Large intestine (tissue), 3 donors: ENCODE results near the gene MAN1C1. TPM values are rescaled to one million over a fixed set of nuclear protein-coding genes. Genes with fewer than 3 reads are reported as not detected.

ENCODE experiments used
- DNase-seq, 2 donors: peaks; one replicate each; pipeline versions ENCODE4 v3.0.0 to v3.0.0-alpha.2; 2013
- H3K27ac ChIP-seq: one replicate; pipeline ENCODE4 v1.5.1; 2013; ENCODE audit warnings: low read length
- H3K27me3 ChIP-seq: 2 replicates; pipeline ENCODE4 v1.6.1; 2013; ENCODE audit warnings: low read length; ENCODE audit not compliant: control insufficient read depth, insufficient read depth
- H3K36me3 ChIP-seq: 2 replicates; pipeline ENCODE4 v1.6.1; 2013; ENCODE audit warnings: low read length; ENCODE audit not compliant: control insufficient read depth, insufficient read depth
- H3K4me1 ChIP-seq: one replicate; pipeline ENCODE4 v1.6.1; 2013; ENCODE audit warnings: low read length; ENCODE audit not compliant: control insufficient read depth, insufficient read depth
- H3K4me3 ChIP-seq: one replicate; pipeline ENCODE4 v1.5.1; 2013; ENCODE audit warnings: low read length
- H3K9me3 ChIP-seq: one replicate; pipeline ENCODE4 v1.6.1; 2013; ENCODE audit warnings: mild to moderate bottlenecking, low read depth, low read length, moderate library complexity; ENCODE audit not compliant: control insufficient read depth
- WGBS: methylation state at CpG from one replicate; pipeline ENCODE4 v1.1.5; 2013; ENCODE audit warnings: low lambda C conversion rate; ENCODE audit not compliant: insufficient coverage; 5-methylcytosine and 5-hydroxymethylcytosine counted together
- polyA plus RNA-seq: library from polyadenylated mRNA; unstranded; fragments of 120-200 nt; gene quantifications from one replicate; pipeline ENCODE4 v1.2.1, GENCODE V29; 2013

MAN1C1 gene
- polyA plus RNA-seq, 1 donor = 21.2 TPM

- H3K27me3 ChIP-seq = no peaks in the 10 kb centered on the region
- no peak for DNase-seq
- H3K27ac ChIP-seq = no peak overlapping the region
- no peaks in the 10 kb centered on the region for H3K9me3 ChIP-seq
- peak overlapping the region; percentile 55 for H3K4me3 ChIP-seq
- H3K4me1 ChIP-seq = peaks cover 26% of the 10 kb centered on the region
- no CpG with 5 or more reads among the region's 15 CpGs for WGBS
- H3K36me3 ChIP-seq = peaks cover 16% of the 10 kb centered on the region
Observed at GRCh38 chr1:25800703-25801377, 184.2 kb downstream of the MAN1C1 start.

- Histone ChIP-seq H3K4me1 (peaks cover 17% of the 10 kb centered on the region), H3K36me3 (peaks cover 34% of the 10 kb centered on the region), H3K27me3 (no peaks in the 10 kb centered on the region), H3K4me3 (no peak overlapping the region), H3K9me3 (no peaks in the 10 kb centered on the region), H3K27ac (no peak overlapping the region)
- no peak for DNase-seq
- 60% methylated on average over 2 of the region's 6 CpGs for WGBS
Observed at GRCh38 chr1:25802915-25803314, 186.3 kb downstream of the MAN1C1 start.

- H3K27ac ChIP-seq = no peak overlapping the region
- H3K27me3 ChIP-seq = no peaks in the 10 kb centered on the region
- WGBS = 100% methylated on average over 1 of the region's 1 CpG
- H3K4me1 ChIP-seq = peaks cover 17% of the 10 kb centered on the region
- DNase-seq = no peak
- H3K36me3 ChIP-seq = peaks cover 36% of the 10 kb centered on the region
- H3K9me3 ChIP-seq = no peaks in the 10 kb centered on the region
- no peak overlapping the region for H3K4me3 ChIP-seq
Observed at GRCh38 chr1:25803368-25803767, 186.8 kb downstream of the MAN1C1 start.

DNA sequence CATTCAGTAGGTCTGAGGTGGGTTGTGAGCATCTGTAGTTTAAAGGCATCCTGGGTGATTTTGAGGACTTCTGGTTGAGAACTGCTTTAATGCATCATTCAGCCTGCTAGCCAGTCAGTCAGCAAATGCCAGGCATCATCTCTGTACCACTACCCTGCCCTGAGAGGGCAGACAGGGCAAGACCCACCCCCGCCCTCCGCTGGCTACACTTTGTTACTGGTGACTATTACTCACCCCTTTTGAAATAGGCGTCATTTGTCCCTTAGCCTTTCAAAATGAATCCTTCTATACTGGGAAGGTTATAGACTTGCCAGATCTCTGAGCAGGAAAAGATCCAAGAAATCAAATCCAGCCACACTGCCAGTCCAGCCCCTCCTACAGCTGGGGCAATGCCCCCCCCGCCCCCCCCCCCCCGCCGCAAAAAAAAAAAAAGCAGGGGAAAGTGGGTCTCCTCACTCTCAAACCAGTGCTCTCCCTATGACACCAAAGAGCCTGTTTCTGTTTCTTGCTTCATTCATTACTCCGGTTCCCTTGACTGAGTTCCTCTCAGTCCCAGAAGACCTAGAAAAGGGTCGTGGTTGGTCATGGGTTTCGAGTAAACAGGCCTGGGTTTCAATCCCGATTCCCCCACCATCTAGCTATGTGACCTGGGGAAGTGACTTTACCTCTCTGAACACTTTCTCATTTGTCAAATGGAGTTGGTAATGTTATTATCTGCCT, 187.8 kb downstream of the MAN1C1 start:
- WGBS = no CpG with 5 or more reads among the region's 10 CpGs
- H3K36me3 ChIP-seq = peaks cover 44% of the 10 kb centered on the region
- no peak overlapping the region for H3K4me3 ChIP-seq
- no peaks in the 10 kb centered on the region for H3K9me3 ChIP-seq
- no peak for DNase-seq
- no peaks in the 10 kb centered on the region for H3K27me3 ChIP-seq
- no peak overlapping the region for H3K27ac ChIP-seq
- H3K4me1 ChIP-seq = peaks cover 10% of the 10 kb centered on the region

DNA sequence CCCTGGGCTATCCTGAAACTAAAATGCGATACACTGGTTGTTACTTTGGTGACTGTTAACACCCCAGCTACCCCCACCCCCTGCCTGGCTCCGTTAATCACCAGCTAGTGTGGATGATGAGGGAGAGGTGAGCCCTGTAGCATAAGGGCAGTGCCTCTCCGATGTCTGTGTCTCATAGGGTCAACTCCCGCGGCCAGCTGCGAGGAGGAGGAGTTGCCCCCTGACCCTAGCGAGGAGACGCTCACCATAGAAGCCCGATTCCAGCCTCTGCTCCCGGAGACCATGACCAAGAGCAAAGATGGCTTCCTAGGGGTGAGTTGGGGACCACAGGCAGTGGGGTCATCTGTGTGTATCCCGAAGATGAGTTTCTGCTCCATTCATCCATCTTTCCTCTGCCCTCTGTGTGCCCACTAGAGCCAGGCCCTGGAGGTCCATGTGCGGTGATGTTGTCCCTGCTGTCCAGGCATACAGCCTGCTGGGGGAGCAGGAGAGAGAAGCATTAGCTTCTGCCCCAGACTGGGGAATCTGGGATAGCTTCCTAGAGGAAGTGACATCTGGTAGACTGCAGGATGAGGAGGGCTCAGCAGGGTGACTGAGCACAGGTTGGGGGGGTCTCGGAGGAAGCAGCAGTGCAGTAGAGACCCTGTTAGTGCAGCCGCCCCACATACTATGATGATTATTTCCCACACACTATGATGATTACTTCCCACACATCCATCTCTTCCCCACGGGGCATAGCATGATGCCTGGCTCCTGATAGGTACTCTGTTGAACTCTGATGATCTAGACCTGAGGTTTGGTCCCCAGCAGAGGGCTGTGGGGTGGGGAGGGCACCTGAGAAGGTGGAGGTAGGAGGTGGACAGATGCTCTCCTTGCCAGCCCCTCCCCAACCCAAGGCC, 188.6 kb downstream of the MAN1C1 start:
- WGBS = no CpG with 5 or more reads among the region's 15 CpGs
- DNase-seq = no peak
- Histone ChIP-seq H3K4me3 (no peak overlapping the region), H3K36me3 (peaks cover 52% of the 10 kb centered on the region), H3K9me3 (no peaks in the 10 kb centered on the region), H3K27ac (no peak overlapping the region), H3K27me3 (no peaks in the 10 kb centered on the region), H3K4me1 (peaks cover 6% of the 10 kb centered on the region)

GRCh38 chr1:25805863-25806225, 189.3 kb downstream of the MAN1C1 start:
- Histone ChIP-seq H3K4me3 (no peak overlapping the region), H3K36me3 (peaks cover 58% of the 10 kb centered on the region), H3K4me1 (peaks cover 4% of the 10 kb centered on the region), H3K27ac (no peak overlapping the region), H3K27me3 (no peaks in the 10 kb centered on the region), H3K9me3 (no peaks in the 10 kb centered on the region)
- DNase-seq = no peak
- no CpG with 5 or more reads among the region's 3 CpGs for WGBS

DNA sequence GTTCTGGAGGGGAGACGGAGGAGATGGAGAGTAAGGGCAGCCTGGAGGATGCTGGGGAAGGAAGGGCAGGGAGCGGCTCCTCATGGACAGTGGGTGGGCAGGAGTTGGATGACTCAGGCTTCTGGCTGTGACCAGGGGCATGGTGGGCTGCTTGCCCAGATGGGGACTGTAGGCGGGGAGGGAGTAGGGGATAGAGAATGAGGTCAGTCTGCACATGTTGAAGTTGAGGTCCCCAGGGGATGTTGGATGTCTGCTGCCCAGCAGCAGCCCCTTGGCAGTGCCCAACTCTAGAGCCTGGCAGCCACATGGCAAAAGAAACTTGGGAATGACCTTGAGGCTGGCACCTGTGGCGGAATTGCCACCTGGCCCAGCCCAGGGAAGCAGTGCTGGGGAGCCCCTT, 189.8 kb downstream of the MAN1C1 start:
- no peak overlapping the region for H3K4me3 ChIP-seq
- H3K27ac ChIP-seq = no peak overlapping the region
- DNase-seq = no peak
- no peaks in the 10 kb centered on the region for H3K27me3 ChIP-seq
- peaks cover 60% of the 10 kb centered on the region for H3K36me3 ChIP-seq
- H3K9me3 ChIP-seq = no peaks in the 10 kb centered on the region
- no peaks in the 10 kb centered on the region for H3K4me1 ChIP-seq
- WGBS = no CpG with 5 or more reads among the region's 4 CpGs

DNA sequence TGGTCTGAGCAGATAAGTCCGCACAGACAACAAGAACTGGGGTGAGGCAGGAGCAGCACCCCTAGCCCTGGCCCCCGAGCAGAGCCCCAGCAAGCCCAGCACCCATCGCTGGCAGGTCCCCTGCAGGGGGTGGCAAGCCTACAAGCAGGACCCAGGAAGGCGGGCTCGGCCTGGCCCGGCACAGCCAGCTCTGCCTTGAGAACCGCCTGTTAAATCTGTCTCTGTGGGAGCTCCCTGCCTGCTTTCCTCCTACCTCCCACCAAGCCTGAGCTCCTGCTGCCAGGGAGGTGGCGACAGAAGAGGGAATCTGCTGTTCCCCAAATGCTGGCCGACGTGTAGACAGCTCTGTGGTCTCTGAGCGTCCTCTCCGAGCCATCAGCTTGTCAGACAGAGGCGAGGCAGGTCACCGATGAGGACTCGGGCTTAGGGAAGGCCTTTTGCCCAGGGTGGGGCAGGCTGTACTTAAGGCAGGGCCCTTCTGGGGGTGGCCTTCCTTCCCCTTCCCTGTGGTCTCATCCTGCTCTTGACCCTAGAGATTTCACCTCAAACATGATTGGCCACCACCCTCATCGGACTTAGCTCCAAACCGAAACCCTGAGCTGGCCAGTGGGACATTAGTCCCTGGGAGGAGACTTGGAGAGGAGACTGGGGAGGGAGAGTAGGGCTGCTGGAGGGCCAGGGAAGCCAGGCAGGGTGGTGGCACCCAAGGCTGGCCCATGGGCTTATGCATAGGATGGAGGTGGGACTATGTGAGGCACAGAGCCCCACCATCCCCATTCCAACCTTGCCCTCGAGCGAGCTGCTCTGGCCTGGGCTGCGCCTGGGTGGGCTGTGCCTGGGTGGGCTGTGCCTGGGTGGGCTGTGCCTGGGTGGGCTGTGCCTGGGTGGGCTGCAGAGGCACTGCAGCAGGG, 191.1 kb downstream of the MAN1C1 start:
- no peak overlapping the region for H3K27ac ChIP-seq
- H3K4me3 ChIP-seq = no peak overlapping the region
- DNase-seq = no peak
- no peaks in the 10 kb centered on the region for H3K27me3 ChIP-seq
- H3K4me1 ChIP-seq = no peaks in the 10 kb centered on the region
- H3K36me3 ChIP-seq = peaks cover 69% of the 10 kb centered on the region
- no peaks in the 10 kb centered on the region for H3K9me3 ChIP-seq
- WGBS = no CpG with 5 or more reads among the region's 20 CpGs

- Histone ChIP-seq H3K27me3 (no peaks in the 10 kb centered on the region), H3K36me3 (peaks cover 71% of the 10 kb centered on the region), H3K4me3 (no peak overlapping the region), H3K27ac (no peak overlapping the region), H3K9me3 (no peaks in the 10 kb centered on the region), H3K4me1 (no peaks in the 10 kb centered on the region)
- no CpG with 5 or more reads among the region's 34 CpGs for WGBS
- DNase-seq = no peak
Observed at GRCh38 chr1:25808481-25809244, 192.1 kb downstream of the MAN1C1 start.
